ENCODE data around the gene LRRC15. TPM values are rescaled to one million over a fixed set of nuclear protein-coding genes. Genes with fewer than 3 reads are reported as not detected.

LRRC15 gene
- total RNA-seq, 1 donor, result 0.43 TPM

DNA sequence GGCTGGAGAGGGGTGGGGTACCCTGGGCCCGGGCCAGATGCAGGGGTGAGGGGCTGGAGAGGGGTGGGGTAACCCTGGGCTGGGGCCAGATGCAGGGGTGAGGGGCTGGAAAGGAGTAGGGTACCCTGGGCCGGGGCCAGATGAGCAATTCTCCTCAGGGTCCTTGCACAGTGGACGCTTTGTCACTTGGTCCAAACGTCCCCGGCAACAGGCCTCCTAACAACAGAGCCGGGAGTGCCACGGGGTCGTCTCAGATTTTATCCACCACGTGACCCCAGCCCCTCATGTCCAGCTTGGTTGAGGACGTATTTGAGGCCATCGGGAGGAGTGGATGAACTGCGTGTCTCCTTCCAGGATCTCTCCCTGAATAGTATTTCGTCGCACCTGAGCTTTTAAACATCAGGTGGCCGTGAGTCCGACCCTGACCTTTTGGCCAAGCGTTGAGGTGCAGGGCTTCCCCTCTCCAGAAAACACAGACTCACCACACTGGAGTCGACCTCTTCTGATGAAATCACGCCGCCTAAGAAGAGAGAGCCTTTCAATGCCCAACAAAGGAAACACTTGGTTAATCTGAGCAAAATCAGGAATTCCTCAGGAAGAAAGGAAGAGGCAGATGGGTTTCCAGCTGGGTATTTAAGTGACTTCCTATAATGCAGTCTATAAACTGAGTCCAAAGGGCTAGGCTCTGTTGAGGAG, 12.8 kb upstream of the LRRC15 start:
- H3K4me3 ChIP-seq (ENCODE audit: low read depth, low read length), result no peak overlapping the region
- no peak for DNase-seq (ENCODE audit: low read depth)
- TF ChIP-seq, protein P1, sequence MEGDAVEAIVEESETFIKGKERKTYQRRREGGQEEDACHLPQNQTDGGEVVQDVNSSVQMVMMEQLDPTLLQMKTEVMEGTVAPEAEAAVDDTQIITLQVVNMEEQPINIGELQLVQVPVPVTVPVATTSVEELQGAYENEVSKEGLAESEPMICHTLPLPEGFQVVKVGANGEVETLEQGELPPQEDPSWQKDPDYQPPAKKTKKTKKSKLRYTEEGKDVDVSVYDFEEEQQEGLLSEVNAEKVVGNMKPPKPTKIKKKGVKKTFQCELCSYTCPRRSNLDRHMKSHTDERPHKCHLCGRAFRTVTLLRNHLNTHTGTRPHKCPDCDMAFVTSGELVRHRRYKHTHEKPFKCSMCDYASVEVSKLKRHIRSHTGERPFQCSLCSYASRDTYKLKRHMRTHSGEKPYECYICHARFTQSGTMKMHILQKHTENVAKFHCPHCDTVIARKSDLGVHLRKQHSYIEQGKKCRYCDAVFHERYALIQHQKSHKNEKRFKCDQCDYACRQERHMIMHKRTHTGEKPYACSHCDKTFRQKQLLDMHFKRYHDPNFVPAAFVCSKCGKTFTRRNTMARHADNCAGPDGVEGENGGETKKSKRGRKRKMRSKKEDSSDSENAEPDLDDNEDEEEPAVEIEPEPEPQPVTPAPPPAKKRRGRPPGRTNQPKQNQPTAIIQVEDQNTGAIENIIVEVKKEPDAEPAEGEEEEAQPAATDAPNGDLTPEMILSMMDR (IDR thresholded peaks at IDR 0.05; ENCODE audit: insufficient read depth, low read depth, low read length), result no peak

DNA sequence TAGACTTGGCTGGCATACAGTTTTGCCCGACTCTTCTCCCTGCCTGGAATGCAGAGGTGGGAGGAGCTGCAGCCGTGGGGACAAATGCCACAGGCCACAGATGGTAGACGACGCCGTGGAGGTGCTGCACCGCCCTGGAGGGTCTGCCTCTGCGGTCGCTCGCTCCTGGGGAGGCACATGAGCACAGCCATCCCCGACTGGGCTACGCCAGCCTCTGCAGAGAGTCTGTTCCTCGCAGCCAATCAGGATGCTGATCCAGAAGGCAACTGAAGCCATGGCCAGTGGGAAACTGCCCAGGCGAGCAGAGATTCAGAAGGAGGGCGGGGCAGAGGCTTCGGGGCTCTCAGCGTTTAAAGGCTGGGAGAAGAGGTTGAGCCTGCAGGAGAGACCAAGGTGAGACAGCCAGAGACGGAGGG, 11.9 kb upstream of the LRRC15 start:
- TF ChIP-seq, protein P1 (IDR thresholded peaks at IDR 0.05; ENCODE audit: insufficient read depth, low read depth, low read length), result no peak
- no peak for DNase-seq (ENCODE audit: low read depth)

DNA sequence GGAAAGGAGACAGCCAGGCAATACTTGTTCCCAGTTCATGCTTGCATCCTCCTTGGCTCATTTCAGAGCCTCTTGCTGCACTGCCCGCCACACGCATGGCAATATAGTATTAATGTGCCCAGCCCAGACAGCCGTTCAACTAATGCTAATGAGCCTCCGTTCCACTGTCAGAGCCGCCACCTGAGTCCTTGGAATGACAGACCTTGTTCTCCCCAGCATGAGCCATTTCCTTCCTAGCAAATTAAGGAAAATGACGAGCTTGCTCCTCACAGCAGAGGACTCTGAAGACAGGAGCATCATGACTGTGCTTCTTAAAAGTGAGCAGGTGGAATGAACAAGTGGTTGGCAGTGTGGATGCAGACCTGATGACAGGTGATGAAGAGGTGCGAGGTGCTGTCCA, 10.8 kb upstream of the LRRC15 start:
- TF ChIP-seq, protein P1 (IDR thresholded peaks at IDR 0.05; ENCODE audit: insufficient read depth, low read depth, low read length), result no peak
- DNase-seq (ENCODE audit: low read depth), result no peak
- no peak overlapping the region for H3K4me3 ChIP-seq (ENCODE audit: low read depth, low read length)

More for the DNA sequence above, 11.9 kb upstream of the LRRC15 start:
- H3K4me3 ChIP-seq (ENCODE audit: low read depth, low read length), result no peak overlapping the region

DNA sequence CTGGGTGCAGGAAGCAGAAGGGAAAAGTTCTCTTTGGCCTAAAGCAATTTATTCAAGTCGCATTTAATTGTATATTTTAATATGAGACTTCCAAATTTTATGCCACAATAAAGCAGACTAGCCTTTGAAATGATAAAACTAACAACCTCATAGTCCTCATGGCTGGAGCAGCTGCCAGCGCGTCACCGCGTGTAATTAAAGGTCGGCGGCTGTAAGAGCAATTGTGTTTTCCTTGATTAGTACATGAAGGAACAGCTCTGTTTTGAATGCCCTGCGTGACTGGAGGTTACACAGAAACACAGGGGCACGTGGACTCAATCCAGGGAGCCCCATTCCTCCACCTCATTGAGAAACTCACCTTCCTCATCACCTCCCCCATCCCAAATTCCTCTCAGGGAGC, 10.1 kb upstream of the LRRC15 start:
- H3K4me3 ChIP-seq (ENCODE audit: low read depth, low read length), result no peak overlapping the region
- DNase-seq (ENCODE audit: low read depth), result no peak
- TF ChIP-seq, protein P1 (IDR thresholded peaks at IDR 0.05; ENCODE audit: insufficient read depth, low read depth, low read length), result no peak

DNA sequence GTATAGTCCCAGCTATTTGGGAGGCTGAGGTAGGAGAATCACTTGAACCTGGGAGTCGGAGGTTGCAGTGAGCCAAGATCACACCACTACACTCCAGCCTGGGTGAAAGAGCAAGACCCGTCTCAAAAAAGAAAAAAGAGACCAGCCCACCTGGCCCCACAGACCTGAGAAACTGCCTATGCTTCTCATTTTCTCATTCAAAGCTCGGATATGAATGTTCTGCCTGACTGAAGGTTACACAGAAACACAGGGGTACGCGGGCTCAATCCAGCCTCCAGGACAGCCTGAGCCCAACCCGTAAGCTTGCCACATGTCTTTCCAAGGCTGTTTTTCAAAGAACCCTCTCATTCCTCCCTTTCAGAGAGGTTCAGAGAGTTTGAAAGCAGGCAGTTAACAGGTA, 9.7 kb upstream of the LRRC15 start:
- TF ChIP-seq, protein P1 (IDR thresholded peaks at IDR 0.05; ENCODE audit: insufficient read depth, low read depth, low read length), result no peak
- no peak for DNase-seq (ENCODE audit: low read depth)

DNA sequence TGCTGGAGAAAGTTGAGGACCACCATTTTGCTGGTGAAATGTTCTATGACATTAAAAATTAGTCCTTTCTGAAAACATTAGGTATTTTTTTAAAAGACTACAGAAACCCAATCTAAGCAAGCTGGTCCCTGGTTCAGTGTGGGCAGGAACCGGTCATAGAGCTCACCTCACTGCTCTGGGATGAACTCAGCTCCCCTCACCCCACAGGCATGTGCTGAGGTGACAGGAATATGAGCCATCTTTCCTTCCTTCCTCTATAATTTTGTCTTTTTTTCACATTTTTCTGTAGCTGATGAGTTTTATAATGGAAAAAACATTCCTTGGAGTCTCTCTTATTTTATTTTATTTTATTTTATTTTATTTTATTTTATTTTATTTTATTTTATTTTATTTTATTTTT, 8.2 kb upstream of the LRRC15 start:
- TF ChIP-seq, protein P1 (IDR thresholded peaks at IDR 0.05; ENCODE audit: insufficient read depth, low read depth, low read length), result no peak
- no peak overlapping the region for H3K4me3 ChIP-seq (ENCODE audit: low read depth, low read length)
- DNase-seq (ENCODE audit: low read depth), result no peak

More for the DNA sequence above, 9.7 kb upstream of the LRRC15 start:
- H3K4me3 ChIP-seq (ENCODE audit: low read depth, low read length), result no peak overlapping the region

DNA sequence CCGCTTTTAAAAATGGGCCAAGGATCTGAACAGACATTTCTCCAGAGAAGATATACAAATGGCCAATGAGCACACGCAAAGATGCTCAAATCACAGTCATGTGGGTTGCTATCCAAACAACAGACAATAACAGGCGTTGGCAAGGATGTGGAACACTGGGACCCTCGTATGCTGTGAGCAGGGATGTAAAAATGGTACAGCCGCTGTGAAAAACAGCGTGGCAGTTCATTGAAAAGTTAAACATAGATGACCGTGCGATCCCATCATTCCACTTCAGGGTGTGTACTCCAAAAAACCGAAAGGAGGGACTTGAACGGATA, 6.7 kb upstream of the LRRC15 start:
- no peak for DNase-seq (ENCODE audit: low read depth)
- TF ChIP-seq, protein P1 (IDR thresholded peaks at IDR 0.05; ENCODE audit: insufficient read depth, low read depth, low read length), result no peak
- no peak overlapping the region for H3K4me3 ChIP-seq (ENCODE audit: low read depth, low read length)
